Femur (tissue), 1 donor: ENCODE measurements around the gene MIS18BP1.
"Not testable (repeated sequence)": the region's sequence is repeated elsewhere in the genome, so short reads cannot be mapped to it uniquely, and the experiment has no call there.

ENCODE experiments used
- DNase-seq: peaks from one replicate; pipeline ENCODE4 v3.0.0-alpha.2; 2017

MIS18BP1 gene

GRCh38 chr14:45242706-45243105, 10.3 kb downstream of the MIS18BP1 start:
- no peak for DNase-seq

GRCh38 chr14:45238988-45239387, 14.0 kb downstream of the MIS18BP1 start:
- no peak for DNase-seq

- no peak for DNase-seq
Measured at GRCh38 chr14:45227566-45227965, 25.4 kb downstream of the MIS18BP1 start.

- DNase-seq = no peak
Measured at GRCh38 chr14:45222485-45223262, 30.3 kb downstream of the MIS18BP1 start.

GRCh38 chr14:45214341-45214740, 38.7 kb downstream of the MIS18BP1 start:
- not testable (repeated sequence) for DNase-seq

- DNase-seq = not testable (repeated sequence)
Measured at GRCh38 chr14:45213716-45214115, 39.3 kb downstream of the MIS18BP1 start.

- no peak for DNase-seq
Measured at GRCh38 chr14:45212231-45212630, 40.8 kb downstream of the MIS18BP1 start.

GRCh38 chr14:45211295-45211694, 41.7 kb downstream of the MIS18BP1 start:
- DNase-seq = no peak

- DNase-seq = no peak
Measured at GRCh38 chr14:45210159-45210558, 42.8 kb downstream of the MIS18BP1 start.

- DNase-seq = no peak
Measured at GRCh38 chr14:45204241-45204640, 48.8 kb downstream of the MIS18BP1 start.

GRCh38 chr14:45201905-45202304, 51.1 kb downstream of the MIS18BP1 start:
- no peak for DNase-seq

GRCh38 chr14:45199230-45199629, 53.8 kb downstream of the MIS18BP1 start:
- DNase-seq = no peak

- DNase-seq = no peak
Measured at GRCh38 chr14:45198551-45198950, 54.5 kb downstream of the MIS18BP1 start.

- no peak for DNase-seq
Measured at GRCh38 chr14:45194964-45195363, 58.0 kb downstream of the MIS18BP1 start.

GRCh38 chr14:45185100-45185814, 67.7 kb downstream of the MIS18BP1 start:
- no peak for DNase-seq

GRCh38 chr14:45181806-45182205, 71.2 kb downstream of the MIS18BP1 start:
- no peak for DNase-seq

- no peak for DNase-seq
Measured at GRCh38 chr14:45181329-45181728, 71.7 kb downstream of the MIS18BP1 start.

- DNase-seq = no peak
Measured at GRCh38 chr14:45177076-45177475, 75.9 kb downstream of the MIS18BP1 start.

- DNase-seq = no peak
Measured at GRCh38 chr14:45169906-45170305, 83.1 kb downstream of the MIS18BP1 start.

- no peak for DNase-seq
Measured at GRCh38 chr14:45156067-45156466, 96.9 kb downstream of the MIS18BP1 start.
